ENCODE measurements around the gene MAML2.
A peak's percentile ranks its signal among the peaks of the same experiment; 100 is the strongest.

Gene MAML2

DNA sequence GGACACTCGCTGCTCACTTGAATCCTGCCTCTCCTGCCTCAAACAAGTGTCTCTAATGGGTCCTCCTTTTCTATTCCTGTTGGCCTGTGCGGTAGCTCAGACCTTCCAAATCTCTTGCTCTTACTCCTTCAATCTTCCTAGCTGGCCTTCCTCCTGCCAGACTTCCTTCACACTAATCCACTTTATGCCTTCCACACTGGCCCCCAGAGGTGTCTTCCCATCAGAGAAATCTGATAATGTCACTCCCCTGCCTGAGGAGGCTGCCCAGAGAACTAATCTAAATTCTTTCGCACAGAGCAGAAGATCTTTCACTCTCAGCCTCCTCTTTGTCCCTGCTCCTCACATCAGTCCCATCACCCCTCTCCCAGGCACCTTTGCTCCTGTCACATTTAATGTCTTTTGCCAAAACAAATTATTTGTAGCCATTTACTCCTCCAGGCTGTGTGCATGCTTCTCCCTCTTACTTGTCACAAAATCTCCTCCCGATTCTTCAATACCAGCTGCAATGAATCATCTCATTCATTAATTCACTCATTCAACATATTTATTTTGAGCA is 175.7 kb downstream of the MAML2 start:
- DNase-seq (ENCODE audit: low read depth): no peak
- TF ChIP-seq, protein P1, sequence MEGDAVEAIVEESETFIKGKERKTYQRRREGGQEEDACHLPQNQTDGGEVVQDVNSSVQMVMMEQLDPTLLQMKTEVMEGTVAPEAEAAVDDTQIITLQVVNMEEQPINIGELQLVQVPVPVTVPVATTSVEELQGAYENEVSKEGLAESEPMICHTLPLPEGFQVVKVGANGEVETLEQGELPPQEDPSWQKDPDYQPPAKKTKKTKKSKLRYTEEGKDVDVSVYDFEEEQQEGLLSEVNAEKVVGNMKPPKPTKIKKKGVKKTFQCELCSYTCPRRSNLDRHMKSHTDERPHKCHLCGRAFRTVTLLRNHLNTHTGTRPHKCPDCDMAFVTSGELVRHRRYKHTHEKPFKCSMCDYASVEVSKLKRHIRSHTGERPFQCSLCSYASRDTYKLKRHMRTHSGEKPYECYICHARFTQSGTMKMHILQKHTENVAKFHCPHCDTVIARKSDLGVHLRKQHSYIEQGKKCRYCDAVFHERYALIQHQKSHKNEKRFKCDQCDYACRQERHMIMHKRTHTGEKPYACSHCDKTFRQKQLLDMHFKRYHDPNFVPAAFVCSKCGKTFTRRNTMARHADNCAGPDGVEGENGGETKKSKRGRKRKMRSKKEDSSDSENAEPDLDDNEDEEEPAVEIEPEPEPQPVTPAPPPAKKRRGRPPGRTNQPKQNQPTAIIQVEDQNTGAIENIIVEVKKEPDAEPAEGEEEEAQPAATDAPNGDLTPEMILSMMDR (IDR thresholded peaks at IDR 0.05; ENCODE audit: insufficient read depth, low read depth, low read length, missing control alignments): no peak
- no peak overlapping the region for H3K4me3 ChIP-seq (ENCODE audit: low read length)

DNA sequence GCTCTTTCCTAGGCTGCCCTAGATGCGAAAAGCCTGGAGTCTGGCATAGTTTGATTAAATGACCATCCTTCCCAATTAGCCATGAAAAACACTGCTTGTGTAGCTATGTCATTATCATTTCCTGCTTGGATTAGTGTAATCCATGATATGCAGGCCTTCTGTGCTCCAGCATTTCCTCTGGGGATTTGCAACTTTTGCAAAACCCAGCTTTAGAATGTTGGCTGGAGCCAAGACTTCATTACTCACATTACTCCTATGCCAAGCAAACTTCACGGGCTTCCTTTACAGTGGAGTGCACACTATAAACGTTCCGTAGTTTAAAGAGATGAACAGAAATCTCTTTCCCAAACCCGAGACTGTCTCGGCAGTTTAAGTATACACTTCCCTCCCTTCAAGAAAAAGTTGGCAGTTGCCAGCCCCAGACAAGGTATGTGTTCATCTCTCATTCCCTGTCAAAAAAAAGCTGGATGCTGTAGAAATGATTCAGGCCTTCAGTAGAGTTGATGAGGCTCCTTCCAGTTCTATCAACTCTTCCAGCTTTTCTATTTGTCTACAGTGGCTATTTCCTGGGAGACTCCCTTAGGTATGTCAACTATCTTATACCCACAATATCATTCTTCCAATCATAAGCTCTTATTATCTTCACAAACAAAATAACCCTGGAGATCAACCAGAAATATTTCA is 180.0 kb downstream of the MAML2 start:
- DNase-seq (ENCODE audit: low read depth): peak; percentile 76
- no peak overlapping the region for H3K4me3 ChIP-seq (ENCODE audit: low read length)
- TF ChIP-seq, protein P1 (IDR thresholded peaks at IDR 0.05; ENCODE audit: insufficient read depth, low read depth, low read length, missing control alignments): no peak

DNA sequence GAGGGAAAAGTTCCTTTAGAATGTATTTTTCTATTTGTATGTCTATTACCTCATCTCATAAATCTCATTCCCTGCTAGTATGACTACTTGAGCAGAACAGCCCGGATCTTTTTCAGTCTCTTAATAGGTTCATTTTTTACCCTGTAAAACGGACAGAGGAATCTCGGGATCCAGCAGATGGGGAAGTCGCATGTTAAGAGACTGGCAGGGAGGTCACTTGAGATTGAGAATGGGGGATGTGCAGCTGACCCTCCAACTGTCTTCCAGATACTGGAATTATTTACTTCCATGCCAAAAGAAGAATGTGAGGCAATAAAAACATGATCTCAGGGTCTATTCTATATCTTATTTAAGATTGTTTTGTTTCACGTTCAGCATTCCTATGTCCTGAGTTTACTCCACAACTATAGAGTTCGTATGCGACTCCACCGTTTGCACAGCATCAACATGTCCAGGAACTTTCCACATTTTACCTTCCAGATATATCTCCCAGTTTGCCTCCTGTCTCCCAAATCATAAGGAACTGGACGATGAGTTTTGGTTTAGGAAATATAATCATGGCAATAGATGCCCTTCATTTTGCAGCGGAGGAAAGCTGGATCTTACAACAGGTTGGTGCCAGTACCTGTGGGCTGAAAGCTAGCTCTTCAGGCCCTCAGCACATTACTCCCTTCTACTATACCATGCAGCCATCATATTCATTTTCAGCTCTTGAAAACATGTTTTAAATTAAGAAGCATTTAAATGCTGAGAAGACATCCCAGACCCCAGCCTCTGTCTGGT is 181.5 kb downstream of the MAML2 start:
- DNase-seq (ENCODE audit: low read depth): no peak
- no peak overlapping the region for H3K4me3 ChIP-seq (ENCODE audit: low read length)
- TF ChIP-seq, protein P1 (IDR thresholded peaks at IDR 0.05; ENCODE audit: insufficient read depth, low read depth, low read length, missing control alignments): no peak

DNA sequence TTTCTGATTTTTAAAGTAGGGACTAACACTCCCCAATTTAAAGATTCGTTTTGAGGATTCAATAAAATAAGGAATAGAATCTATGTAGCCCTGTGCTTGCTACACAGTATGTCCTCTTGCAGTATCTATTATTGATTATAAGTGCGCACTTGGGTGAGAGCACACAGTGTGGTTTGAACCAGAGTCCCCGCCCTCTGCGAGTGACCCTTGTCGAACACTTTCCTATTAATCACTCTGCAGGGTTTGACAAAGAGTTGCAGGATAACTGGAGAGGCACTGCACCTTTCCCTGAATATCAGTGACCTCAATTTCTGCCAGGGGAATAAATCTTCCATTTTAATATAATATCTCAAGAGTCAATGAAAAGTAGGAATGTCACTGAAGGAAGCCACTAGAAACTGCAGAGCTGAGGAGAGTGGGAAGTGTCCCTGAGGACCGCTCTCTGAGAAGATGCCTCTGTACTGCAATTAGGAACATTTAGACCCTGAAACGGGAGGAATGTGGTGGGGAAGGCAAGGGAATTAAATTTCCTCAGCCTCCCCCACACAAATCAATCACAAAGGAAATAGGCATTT is 182.2 kb downstream of the MAML2 start:
- H3K4me3 ChIP-seq (ENCODE audit: low read length): no peak overlapping the region
- TF ChIP-seq, protein P1 (IDR thresholded peaks at IDR 0.05; ENCODE audit: insufficient read depth, low read depth, low read length, missing control alignments): no peak
- DNase-seq (ENCODE audit: low read depth): no peak

DNA sequence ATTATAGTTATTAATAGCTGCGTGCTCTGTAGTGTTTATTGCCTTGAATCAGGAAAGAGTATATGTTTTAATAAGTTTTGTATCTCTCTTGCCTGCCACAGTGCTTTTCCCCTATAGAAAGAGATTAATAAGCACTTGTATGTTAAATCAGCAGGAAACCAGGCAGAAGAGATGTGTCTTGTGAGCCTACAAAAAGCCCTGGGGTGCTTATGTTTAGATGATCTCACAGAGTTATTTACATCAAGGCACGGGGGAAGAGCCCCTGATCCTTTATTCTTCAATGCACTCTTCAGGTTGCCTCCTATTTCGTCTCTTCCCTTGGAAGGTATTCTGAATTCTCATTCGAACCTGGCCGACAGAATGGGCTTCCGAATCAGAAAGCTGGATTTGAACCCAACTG is 183.0 kb downstream of the MAML2 start:
- no peak overlapping the region for H3K4me3 ChIP-seq (ENCODE audit: low read length)
- TF ChIP-seq, protein P1 (IDR thresholded peaks at IDR 0.05; ENCODE audit: insufficient read depth, low read depth, low read length, missing control alignments): no peak
- DNase-seq (ENCODE audit: low read depth): no peak

DNA sequence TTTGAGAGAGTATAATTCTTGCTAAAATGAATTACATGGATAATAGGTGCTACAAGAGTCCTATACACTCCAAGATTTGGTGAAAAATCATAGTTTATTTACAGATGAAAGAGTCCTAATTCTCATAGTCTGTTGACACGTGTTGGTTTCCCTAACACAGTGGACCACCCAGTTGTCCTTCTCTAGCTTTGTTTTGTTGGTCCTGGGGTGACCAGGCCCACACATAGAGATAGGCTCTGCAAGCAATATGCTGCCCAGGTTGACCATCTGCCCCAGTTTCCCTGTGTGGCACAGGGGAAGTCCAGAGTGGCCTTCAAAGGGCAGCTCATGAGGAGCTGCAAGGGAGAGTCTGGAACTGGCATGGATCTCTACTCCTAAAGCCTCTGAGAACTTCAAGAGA is 184.9 kb downstream of the MAML2 start:
- TF ChIP-seq, protein P1 (IDR thresholded peaks at IDR 0.05; ENCODE audit: insufficient read depth, low read depth, low read length, missing control alignments): no peak
- no peak for DNase-seq (ENCODE audit: low read depth)
- H3K4me3 ChIP-seq (ENCODE audit: low read length): no peak overlapping the region
